GM18858 (cell line): ENCODE data around the gene OR4D11.
"Not testable (repeated sequence)": the region's sequence is repeated elsewhere in the genome, so short reads cannot be mapped to it uniquely, and the experiment has no call there.

Experiments used
- ATAC-seq: cut with Tn5 transposase; IDR thresholded peaks from one replicate; pipeline ENCODE4 v1.9.1; 2021; ENCODE audit not compliant: unreplicated experiment

The OR4D11 gene

DNA sequence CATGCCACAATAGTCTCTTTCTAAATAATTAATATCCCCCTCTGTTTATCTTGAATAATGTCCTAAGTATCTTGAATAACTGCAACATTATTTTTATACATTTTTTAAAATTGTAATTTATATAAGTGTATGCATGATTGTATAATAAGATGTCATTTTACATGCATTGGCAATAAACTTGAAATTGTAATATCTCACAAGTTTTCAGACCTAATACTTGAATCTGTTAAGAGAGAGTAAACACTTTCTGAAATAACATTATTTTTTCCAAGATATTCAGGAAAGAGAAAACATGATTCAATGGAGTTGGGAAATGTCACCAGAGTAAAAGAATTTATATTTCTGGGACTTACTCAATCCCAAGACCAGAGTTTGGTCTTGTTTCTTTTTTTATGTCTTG, at the start of gene OR4D11:
Gene OR4D11 (plus strand): TSS at position 301 of the 400 bp plus-strand sequence. CDS start 0 bp downstream, at position 301.
- no peak for ATAC-seq

DNA sequence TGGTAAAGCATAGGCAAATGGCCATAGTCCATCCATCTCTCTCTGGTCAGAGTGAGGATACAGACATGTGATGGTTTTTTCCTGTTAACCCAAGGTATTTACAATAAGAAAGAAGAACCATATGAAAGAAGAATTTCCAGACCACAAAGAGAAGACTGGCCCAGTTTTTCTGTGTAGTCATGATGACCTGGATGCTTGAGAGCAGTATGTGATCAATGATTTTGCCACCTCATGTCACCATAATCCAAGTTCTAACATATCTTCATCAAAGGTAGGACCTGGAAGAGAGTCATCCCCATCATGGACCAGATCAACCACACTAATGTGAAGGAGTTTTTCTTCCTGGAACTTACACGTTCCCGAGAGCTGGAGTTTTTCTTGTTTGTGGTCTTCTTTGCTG, 46.7 kb upstream of the OR4D11 start, which contains the start of gene OR4D6:
Gene OR4D6 (plus strand): TSS at position 301 of the 400 bp plus-strand sequence. CDS start 0 bp downstream, at position 301.
- ATAC-seq, result no peak

DNA sequence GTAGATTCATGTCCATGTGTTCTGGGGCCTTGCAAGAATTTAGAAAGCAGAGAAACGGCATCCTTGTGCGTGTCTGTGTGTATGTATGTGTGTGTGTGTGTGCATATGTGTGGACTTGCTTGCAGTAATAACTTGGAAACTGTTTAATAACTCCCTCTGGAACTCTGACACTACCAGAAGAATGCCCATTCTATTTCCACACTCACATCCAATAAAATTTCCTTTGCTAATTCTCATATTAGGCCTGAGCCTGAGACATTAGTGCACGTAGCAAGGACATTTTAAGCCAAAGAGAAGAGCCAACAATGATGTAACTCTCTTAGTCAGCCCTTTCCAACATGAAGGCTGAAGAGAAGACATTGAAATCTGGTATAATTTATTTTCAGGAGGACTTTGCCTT, 43.5 kb upstream of the OR4D11 start:
- ATAC-seq, result no peak

DNA sequence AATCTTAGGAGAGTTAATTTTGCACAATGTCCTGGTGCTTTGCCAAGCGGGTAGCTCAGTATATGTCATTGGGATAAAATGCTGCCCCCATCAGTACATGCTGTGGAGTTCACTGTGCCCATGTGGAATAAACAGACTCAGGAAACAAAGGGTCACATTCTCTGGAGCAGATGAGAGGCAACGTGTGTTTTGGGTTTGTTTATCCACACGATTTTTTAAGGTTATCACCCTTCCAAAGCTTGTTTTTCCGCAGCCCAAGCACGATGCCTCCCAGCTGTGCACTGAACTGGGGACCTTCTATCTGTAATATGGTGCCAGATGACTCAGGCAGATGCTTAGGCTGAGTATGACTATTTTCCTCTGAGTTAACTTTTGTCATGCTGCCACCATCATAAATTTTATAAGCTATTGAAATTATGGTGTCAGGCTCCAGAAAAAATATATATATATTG, 40.2 kb upstream of the OR4D11 start:
- ATAC-seq, result no peak

DNA sequence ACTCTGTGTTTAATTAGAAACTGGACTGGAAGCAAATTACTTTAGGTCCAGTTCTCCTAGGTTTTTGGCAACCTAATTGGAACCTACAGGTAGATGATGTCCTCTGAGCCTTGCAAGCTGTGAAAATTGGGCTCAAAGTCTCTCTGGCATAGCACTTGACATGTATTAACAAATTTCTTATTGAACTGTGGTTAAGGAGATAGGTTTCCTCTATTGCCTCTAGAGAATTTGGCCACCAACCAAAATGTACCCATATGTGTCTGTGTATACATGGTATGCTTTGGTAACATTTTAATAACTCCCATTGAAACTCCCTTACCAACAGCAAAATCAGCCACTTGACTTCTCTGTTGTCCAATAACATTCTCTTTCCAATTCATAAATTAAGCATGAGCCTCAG, 30.4 kb upstream of the OR4D11 start, which contains the start of gene OR4D10:
Gene OR4D10 (plus strand): TSS at position 301 of the 400 bp plus-strand sequence. CDS start 4,115 bp downstream, outside the sequence.
- no peak for ATAC-seq

DNA sequence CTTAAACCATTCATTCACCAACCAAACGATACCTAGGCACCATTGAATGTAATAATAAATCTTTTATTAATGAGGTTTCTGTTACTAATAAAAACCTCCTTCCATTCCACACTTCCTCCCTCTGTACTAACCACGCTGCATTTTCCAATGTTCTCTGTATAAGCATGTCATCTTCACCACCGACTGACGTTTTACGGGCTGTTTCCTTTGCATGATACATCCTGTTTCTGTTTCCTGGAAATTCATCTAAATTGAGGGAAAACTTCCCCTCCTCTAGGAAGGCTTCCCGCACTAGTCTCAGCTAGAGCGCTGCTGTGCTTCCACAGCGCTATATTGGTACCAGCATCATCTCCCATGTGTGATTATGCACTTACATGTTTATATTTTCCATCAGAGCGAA, 28.2 kb upstream of the OR4D11 start:
- ATAC-seq, result no peak

DNA sequence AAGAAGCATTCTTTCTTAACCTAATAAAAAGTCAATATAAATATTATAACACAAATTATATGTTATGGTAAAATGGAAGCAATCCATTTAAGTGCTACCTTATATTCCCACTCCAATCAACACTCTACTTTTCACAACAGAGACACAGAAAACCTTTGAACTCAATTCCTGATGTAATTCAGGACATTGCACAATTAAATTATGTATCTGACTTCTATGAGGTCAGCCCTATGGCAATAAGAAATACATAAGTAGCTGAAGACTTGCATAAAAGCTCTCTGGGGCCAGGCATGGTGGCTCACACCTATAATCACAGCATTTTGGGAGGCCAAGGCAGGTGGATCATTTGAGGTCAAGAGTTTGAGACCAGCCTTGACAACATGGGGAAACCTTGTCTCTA, 23.5 kb upstream of the OR4D11 start:
- no peak for ATAC-seq

DNA sequence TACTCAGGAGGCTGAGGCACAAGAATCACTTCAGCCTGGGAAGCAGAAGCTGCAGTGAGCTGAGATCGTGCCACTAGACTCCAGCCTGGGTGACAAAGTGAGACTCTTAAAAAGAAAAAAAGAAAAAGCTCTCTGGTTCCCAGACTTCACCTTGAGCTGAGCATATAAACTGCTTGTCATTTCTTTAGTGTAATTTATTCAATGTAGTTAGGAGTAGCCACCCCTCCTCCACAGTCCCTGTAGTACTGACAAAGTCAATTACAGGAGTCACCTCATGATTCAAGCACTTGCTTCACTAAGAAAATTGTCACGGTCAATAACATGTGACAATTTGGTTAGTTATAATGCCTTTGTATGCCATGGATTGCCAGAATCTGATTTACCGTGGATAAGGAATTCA, 23.0 kb upstream of the OR4D11 start:
- no peak for ATAC-seq

DNA sequence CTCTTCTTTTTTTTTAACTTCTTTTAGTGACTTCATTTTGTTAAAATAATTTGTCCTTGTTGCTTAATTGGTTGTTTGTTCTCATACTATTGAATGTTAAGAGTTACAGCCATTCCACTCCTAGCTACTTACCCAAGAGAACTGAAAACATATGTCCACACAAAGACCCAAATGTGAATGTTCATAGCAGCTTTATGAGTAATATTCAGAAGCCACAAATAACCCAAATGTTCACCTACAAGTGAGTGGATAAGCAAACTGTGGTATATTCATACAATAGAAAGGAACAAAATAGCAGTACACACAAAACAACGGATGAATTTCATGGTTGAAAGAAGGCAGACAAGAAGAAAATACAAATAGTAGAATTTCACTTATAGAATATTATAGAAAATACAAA, 1.4 kb upstream of the OR4D11 start:
- ATAC-seq, result peak; percentile 63

DNA sequence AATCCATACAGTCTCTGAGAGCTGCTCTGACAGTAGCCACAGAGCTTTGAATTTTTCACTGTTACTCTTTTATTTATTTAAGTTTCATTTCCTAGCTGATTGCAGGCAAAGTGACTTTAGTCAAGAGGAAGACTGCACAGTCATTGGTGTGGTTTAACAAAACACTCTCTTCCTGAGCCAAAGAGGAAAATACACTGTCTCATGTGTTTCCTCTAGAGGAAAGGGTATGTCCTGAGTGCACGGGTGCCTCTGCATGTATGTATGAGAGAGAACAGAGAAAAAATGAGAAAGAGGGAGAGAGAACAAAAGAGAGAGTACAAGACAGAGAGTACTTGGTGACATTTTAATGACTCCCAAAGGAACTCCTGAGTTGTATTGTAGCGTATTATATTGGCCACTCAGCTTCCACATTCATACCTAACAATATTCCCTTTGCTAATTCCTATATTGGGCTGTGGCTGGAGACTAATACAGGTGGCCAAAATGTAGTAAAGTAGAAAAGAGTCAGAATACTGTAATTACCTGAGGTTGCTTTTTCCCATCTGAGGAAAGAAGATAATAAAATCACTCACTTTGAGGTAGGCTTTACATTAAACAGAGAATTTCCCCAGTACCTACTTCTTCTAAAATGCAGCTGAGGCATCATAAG, 7.7 kb downstream of the OR4D11 start, which contains the start of gene OR4D9:
Gene OR4D9 (plus strand): TSS at position 599 of the 649 bp plus-strand sequence. CDS start 3,374 bp downstream, outside the sequence.
- ATAC-seq, result no peak

DNA sequence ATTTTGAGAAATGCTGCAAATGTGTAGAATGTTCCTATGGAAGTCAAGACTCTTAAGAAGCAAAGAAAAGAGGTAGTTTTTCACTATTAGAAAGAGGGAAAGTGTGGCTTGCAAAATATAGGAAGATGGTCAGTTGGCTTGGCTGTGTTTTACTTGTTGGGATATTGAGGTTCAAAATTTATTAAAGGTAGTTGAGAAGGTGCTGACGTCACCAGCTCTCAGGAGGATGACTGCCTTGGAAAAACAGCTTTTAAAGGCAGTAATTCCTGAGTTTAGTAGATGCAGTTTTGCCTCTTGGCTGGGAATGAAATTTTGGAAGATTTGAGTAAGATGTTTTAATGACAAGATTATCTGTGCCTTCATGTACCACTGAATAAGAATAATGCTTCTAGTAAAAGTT, 8.3 kb downstream of the OR4D11 start:
- ATAC-seq, result no peak

DNA sequence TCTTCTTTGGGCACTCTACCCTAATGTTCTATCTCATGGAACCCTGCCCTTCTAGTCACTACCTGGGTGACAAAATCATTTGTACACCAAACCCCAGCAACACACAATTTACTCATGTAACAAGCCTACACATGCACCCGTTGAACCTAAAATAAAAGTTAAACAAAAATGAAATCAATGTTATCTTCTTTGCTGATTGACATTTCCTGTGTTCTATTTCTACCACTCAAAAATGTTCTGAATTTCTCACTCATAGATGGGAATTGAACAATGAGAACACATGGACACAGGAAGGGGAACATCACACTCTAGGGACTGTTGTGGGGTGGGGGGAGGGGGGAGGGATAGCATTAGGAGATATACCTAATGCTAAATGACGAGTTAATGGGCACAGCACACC, 16.8 kb downstream of the OR4D11 start:
- not testable (repeated sequence) for ATAC-seq

DNA sequence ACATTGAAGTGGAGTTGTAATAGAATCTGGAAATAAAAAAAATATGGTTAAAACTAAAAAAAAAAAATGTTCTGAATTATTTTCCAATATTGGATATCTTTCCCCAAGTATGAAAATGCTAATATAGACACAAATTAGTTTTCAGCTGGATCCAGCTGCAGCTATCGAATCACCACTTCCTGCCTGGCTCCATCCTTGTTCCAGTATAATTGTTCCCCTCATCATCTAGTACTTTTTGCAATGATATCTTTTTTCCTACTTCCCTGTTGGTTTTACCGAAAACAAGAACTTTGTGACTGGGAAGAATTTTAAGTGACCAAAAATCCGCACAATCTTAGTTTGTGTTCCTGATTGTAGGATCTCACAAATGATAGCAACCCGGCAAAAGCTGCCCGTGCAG, 17.4 kb downstream of the OR4D11 start:
- ATAC-seq, result no peak

DNA sequence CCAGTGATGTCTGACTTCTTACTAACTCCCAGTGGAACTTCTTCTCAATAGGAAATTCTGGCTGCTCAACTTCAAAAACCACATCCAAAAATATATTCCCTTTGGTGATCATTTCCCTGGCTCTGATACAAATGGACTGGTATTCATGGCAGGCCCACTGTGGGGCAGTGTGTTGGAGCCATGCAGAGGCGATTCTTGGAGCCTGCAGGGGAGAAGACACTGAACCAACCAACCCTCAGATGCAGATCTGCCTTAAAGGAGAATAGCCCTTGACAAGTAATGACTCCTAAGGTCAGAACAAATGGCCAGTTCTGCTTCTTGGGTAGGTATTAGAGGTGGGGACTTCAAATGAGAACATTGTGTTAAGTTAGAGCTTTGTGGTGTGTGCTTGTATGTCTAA, 20.2 kb downstream of the OR4D11 start:
- ATAC-seq, result no peak

DNA sequence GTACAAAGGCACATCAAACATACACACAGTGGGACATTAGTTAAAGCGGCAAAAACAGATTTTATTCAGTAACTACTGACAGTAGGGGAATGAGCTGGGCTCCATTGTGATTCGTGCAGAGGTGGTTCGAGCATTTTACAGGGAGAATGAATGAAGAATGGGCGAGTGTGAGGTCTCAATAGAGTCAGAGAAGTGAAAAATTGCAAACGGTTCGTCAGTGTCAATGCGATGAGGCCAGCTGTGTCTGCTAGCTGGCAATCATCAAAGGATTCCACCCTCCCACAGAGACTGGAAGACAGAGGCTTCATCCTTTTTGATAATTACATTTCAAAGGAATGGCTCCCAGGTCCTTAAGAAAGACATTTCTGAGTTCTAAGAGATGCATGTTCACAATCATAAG, 25.3 kb downstream of the OR4D11 start:
- ATAC-seq, result no peak

DNA sequence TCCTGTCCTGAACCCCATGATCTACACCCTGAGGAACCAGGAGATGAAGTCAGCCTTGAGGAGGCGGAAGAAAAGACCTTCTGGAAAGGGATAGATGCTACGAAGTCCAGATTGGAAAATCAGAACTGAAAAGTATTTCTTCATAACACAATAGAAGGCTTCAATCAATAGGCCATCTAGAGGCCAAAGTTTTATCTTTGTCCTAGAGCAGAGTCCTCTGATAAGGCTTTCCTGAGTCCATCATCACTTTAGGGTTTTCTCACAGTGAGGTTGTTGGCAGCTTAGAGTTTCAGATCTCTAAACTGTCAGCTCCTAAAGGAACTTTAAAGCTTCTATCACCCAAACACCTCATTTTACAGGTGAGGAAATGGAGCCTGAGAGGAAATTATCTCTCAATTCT, 29.2 kb downstream of the OR4D11 start:
- ATAC-seq, result no peak

DNA sequence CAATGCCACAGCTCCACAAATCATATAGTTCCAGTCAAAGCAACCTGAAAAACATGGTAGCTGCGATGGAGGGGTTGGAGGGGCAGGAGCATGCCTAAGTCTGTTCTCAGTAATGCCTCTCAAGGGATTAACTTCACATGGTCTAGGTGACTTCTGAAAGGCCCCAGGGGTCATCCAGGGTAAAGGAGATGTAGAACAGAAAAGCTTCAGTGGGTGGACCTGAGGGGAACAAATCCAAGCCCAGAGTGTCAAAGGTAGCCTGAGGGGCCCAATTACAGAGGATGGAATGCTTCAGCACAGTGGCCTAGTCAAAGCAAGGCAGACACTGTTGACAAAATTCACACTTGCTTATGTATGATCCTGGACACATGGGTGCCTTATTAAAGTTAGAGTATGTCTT, 31.3 kb downstream of the OR4D11 start:
- no peak for ATAC-seq

DNA sequence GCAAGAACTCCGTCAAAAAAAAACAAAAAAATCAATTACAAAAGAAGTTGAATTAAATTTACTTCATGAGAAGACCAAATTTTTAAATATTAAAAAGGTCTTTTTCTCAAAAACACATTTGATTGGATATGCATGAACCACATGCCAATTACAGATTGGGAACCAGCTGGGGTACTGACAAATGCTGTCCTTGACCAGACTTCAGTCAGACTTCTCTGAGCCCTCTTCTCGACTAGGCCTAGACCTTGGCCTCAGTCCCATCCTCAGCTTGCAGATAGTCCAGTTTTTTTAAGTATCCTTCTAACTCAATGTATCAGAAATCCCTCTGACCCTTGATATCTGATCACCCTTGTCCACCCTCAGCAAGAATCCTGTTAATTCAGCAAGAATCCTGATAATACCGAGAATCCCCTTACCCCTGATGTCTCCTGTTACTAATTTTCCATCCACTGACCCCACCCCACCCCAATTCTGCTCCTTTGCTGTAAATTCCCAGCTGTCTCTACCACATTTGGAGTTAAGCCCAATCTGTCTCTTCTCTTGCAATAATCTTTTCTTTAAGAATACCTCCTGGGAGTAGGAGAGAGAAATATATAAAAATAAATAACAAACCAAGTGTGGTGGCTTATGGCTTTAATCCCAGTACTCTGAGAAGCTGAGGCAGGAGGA, 38.9 kb downstream of the OR4D11 start:
- ATAC-seq, result no peak

DNA sequence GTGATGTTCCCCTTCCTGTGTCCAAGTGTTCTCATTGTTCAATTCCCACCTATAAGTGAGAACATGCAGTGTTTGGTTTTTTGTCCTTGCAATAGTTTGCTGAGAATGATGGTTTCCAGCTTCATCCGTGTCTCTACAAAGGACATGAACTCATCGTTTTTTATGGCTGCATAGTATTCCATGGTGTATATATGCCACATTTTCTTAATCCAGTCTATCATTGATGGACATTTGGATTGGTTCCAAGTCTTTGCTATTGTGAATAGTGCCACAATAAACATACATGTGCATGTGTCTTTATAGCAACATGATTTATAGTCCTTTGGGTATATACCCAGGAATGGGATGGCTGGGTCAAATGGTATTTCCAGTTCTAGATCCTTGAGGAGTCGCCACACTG, 40.3 kb downstream of the OR4D11 start:
- not testable (repeated sequence) for ATAC-seq

DNA sequence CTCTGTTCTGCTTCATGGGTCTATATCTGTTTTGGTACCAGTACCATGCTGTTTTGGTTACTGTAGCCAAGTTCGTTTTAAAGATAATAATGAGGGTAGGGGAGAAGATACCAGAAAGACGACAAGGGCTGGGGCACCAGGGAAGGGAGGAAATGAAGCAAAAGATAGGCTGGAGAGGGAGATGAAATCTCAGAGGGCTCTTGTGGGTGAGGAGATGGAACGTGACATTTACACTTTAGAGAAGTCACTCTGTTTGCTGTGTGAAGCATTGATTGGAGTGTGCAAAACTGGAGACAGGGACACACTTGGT, 41.4 kb downstream of the OR4D11 start:
- ATAC-seq, result no peak

DNA sequence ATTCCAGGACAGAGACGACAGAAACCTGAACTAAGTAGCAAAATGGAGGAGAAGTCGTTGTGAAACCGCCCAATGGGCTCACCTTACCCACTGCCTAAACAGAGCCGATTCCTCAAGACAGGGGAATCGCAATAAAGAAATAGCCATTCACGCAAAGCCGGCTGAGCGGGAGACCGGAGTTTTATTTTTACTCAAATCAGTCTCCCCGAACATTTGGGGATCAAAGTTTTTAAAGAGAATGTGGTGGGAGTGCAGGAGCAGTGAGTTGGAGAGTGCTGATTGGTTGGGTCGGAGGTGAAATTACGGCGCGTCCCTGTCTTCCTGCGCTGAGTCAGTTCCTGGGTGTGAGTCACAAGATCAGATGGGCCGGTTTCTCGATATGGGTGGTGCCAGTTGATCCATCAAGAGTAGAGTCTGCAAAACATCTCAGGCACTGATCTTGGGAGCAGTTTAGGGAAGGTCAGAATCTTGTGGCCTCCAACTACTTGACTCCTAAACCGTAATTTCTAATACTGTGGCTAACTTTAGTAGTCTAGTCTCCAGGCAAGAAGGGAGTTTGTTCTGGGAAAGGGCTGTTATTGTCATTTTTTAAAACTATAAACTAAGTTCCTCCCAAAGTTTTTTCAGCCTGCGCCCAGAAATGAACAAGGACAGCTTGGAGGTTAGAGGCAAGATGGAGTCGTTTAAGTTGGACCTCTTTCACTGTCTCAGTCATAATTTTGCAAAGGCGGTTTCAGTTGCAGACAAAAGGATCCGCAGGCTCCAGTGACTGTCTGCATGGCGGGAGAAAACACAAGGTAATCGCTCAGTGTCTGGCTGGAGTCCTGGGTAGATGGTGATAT, 42.0 kb downstream of the OR4D11 start:
- ATAC-seq, result no peak
